Measurements from ENCODE around the gene PYM1.
A peak's percentile ranks its signal among the peaks of the same experiment; 100 is the strongest.

Gene PYM1

GRCh38 chr12:55927588-55928502 is at the start of gene PYM1:
PYM1 (minus strand) TSS chr12:55927894; CDS start chr12:55927761, 133 bp downstream.
- peak; percentile 47 for DNase-seq (ENCODE audit: low read depth)

GRCh38 chr12:55974308-55974730 is 46.6 kb upstream of the PYM1 start:
- DNase-seq (ENCODE audit: low read depth) = no peak

- DNase-seq (ENCODE audit: low read depth) = peak; percentile 96
These were observed 46.1 kb upstream of the PYM1 start, which contains the start of gene RAB5B for GRCh38 chr12:55973599-55974307. RAB5B (plus strand) TSS chr12:55974078; CDS start chr12:55986961, 12,883 bp downstream.

- DNase-seq (ENCODE audit: low read depth) = no peak
These were observed 45.4 kb upstream of the PYM1 start for GRCh38 chr12:55972911-55973598.

- DNase-seq (ENCODE audit: low read depth) = no peak
These were observed 44.8 kb upstream of the PYM1 start for GRCh38 chr12:55972456-55972855.

- DNase-seq (ENCODE audit: low read depth) = no peak
These were observed 44.3 kb upstream of the PYM1 start for GRCh38 chr12:55972042-55972441.

- DNase-seq (ENCODE audit: low read depth) = no peak
These were observed 43.1 kb upstream of the PYM1 start for GRCh38 chr12:55970775-55971174.

GRCh38 chr12:55969356-55969755 is 41.7 kb upstream of the PYM1 start:
- DNase-seq (ENCODE audit: low read depth) = no peak

GRCh38 chr12:55966408-55967281 is 39.0 kb upstream of the PYM1 start, which contains the start of gene CDK2:
CDK2 (plus strand) TSS chr12:55966830; CDS start chr12:55967009, 179 bp downstream.
- DNase-seq (ENCODE audit: low read depth) = peak; percentile 88

GRCh38 chr12:55965941-55966407 is 38.3 kb upstream of the PYM1 start, which contains the start of gene PMEL:
PMEL (minus strand) TSS chr12:55966042; CDS start chr12:55966011, 31 bp downstream.
- no peak for DNase-seq (ENCODE audit: low read depth)

GRCh38 chr12:55965240-55965639 is 37.5 kb upstream of the PYM1 start:
- no peak for DNase-seq (ENCODE audit: low read depth)

- DNase-seq (ENCODE audit: low read depth) = no peak
These were observed 36.1 kb upstream of the PYM1 start for GRCh38 chr12:55963760-55964159.

- DNase-seq (ENCODE audit: low read depth) = no peak
These were observed 29.6 kb upstream of the PYM1 start for GRCh38 chr12:55957106-55957859.

GRCh38 chr12:55955800-55956508 is 28.3 kb upstream of the PYM1 start:
- peak; percentile 30 for DNase-seq (ENCODE audit: low read depth)

GRCh38 chr12:55955344-55955743 is 27.6 kb upstream of the PYM1 start:
- DNase-seq (ENCODE audit: low read depth) = no peak

- no peak for DNase-seq (ENCODE audit: low read depth)
These were observed 18.9 kb upstream of the PYM1 start for GRCh38 chr12:55946553-55946952.

GRCh38 chr12:55942577-55943136 is 15.0 kb upstream of the PYM1 start:
- DNase-seq (ENCODE audit: low read depth) = no peak

- no peak for DNase-seq (ENCODE audit: low read depth)
These were observed 14.4 kb upstream of the PYM1 start for GRCh38 chr12:55942055-55942454.

- peak; percentile 81 for DNase-seq (ENCODE audit: low read depth)
These were observed 12.5 kb upstream of the PYM1 start for GRCh38 chr12:55940065-55940732.

Measured in stimulated activated CD8-positive, alpha-beta memory T cell treated with anti-CD3 and anti-CD28 coated beads, Interleukin-12 subunit alpha, Interleukin-12 subunit beta, amount 100 ng/mL, for 1 hour (primary cell).